ENCODE results near the gene ANO10.
"Not testable (repeated sequence)": the region's sequence is repeated elsewhere in the genome, so short reads cannot be mapped to it uniquely, and the experiment has no call there.

The ANO10 gene

DNA sequence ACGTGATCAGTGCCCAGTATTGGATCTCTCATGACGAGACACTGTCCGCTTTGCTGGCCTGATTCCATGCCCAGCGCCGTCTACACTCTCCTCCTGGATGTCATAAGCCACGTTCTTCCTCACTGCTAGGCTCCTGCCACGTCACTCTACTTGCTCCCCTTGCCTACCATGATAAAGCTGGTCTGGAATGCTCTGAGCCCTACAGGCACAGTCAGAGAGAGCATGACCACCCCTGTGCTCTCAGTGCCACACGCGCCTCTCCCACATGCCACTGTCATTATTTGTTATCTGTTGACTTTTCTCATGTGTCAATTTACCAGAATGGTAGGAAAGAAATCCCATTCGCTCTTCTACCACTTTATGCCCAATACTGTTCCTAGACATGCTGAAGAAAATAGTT lies 148.6 kb downstream of the ANO10 start:
- DNase-seq (ENCODE audit: low spot score), result no peak

DNA sequence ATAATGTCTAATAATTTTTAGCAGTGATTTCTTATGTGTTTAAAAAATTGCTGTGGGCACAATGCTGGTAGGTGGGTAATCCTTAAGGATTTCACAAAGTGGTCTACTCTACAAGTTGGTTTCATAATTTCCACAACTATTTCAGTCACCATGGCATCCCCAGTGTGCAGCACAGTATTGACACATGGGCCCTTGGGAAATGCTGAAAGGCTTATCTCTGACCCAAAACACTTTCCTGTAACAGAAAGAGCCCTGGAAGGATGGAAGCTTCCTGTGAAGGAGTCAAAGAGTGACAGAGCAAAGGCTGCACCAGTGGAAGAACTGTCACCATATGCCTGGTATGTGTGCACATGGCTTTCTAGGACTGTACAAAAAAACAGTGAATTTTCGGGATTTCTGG lies 153.7 kb downstream of the ANO10 start:
- DNase-seq (ENCODE audit: low spot score), result no peak

DNA sequence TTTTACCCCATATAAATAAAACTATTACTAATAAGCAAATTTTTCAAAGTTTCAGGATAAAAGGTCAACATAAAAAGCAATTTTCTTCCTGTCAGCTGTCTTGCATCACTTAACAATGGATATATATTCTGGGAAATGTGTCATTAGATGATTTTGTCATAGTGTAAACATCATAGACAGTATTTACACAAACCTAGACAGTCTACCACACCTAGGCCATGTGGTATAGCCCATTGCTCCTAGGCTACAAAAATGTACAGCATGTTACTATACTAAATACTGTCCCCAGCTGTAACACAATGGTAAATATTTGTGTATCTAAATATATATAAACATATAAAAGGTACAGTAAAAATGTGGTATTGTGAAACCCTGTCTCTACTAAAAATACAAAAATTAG lies 156.7 kb downstream of the ANO10 start:
- DNase-seq (ENCODE audit: low spot score), result no peak

- not testable (repeated sequence) for DNase-seq (ENCODE audit: low spot score)
Observed at GRCh38 chr3:43462566-43462965, 159.2 kb downstream of the ANO10 start.

DNA sequence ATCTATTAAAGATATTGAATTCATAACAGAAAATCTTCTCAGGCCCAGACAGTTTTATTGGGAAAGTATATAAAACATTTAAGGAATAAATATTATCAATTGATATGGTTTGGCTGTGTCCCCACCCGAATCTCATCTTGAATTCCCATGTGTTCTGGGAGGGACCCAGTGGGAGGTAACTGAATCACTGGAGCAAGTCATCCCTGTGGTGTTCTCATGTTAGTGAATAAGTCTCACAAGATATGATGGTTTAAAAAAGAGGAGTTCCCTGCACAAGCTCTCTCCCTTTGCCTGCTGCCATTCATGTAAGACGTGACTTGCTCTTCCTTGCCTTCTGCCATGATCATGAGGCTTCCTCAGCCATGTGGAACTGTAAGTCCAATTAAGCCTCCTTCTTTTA lies 160.5 kb downstream of the ANO10 start:
- DNase-seq (ENCODE audit: low spot score), result no peak

DNA sequence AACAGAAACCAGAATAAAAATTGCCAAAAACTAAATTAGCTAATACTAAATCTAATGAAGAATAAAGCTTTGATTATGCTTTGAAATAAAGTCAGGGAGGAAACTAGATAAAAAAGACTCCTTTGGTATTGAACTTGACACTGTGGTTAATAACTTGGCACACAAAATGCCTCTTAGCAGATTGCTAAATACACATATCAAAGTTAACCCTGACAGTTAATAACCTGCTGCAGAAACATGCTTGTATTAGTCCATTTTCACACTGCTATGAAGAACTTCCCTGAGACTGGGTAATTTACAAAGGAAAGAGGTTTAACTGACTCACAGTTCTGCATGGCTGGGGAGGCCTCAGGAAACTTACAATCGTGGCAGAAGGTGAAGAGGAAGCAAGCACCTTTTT lies 164.8 kb downstream of the ANO10 start:
- not testable (repeated sequence) for DNase-seq (ENCODE audit: low spot score)

DNA sequence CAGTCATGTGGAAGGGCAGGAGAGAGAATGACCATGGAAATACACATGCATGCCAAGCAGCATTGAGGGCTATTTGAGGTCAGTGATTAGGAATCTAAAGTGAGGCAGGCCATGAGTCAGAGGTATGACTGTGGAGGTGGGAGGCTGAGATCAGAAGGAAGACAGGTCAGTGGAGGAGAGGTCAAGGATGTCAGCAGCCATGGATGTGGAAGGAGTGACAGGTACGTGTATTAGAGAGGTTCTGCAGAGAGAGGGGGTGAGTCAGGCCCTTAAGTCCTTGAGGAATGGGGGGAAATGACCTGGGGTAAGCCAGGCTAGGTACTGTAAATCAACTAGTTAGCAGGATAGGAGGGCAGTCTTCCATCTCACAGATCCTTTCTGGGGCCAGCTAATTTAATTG lies 166.6 kb downstream of the ANO10 start:
- peak; percentile 11 for DNase-seq (ENCODE audit: low spot score)

DNA sequence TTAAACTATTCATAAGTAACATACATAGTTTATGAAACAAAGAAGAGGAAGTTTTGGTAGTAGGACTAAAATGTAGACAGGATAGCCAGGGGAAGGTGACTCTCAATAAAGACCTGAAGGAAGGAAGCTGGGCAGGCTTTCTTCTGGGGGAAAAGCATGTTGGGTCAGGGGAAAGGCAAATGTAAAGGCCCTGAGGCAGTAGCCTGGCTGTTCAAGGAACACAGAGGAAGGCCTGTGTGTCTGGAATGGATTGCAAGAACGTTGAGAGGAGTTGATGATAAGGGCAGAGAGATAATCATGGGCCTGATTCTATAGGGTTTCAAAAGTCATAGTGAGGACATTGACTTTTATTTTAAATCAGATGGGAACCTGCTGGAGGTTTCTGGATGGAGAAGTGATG lies 167.8 kb downstream of the ANO10 start:
- DNase-seq (ENCODE audit: low spot score), result no peak

DNA sequence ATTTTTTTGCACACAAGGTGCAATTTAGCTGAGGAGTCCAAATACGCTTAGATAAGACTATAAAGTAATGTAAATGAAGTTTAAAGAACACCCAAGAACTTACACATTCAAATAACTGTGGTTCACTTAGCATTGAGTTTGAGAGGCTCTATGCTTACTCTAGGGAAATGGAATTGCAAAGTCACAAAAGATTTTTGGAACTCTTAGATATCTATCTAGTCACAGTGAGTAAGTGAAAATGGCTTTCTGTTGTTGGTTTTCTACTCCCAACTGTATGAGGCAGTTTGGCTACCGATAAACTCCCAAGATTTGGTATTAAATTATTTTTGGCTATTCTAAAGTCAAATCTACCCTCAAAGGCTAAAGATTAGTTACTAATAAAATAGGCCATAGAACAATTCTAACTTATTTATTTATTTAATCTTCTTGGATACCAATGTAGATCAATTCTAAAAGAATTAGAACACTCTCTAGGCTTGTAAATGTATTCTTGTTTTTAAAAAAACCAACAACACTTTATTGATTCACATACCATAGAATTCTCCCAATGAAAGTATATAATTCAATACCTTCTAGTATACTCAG lies 170.0 kb downstream of the ANO10 start:
- no peak for DNase-seq (ENCODE audit: low spot score)

- DNase-seq (ENCODE audit: low spot score), result no peak
Observed at GRCh38 chr3:43448098-43448497, 173.7 kb downstream of the ANO10 start.

DNA sequence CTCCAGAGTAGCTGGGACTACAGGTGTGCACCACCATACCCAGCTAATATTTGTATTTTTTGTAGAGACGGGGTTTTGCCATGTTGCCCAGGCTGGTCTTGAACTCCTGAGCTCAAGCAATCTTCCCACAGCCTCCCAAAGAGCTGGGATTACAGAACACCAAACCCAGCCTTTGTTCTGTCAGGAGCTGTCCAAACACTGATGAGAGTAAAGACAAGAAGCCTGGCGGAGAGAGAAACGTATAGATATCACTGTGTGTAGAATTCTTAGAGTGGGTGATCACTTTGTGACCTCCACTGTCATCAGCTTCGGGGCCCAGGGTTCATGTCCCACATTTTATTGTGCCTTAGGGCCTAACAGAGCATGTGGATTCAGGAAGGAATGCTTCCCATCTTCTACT lies 176.0 kb downstream of the ANO10 start:
- no peak for DNase-seq (ENCODE audit: low spot score)

- DNase-seq (ENCODE audit: low spot score), result no peak
Observed at GRCh38 chr3:43442872-43443395, 178.9 kb downstream of the ANO10 start.

DNA sequence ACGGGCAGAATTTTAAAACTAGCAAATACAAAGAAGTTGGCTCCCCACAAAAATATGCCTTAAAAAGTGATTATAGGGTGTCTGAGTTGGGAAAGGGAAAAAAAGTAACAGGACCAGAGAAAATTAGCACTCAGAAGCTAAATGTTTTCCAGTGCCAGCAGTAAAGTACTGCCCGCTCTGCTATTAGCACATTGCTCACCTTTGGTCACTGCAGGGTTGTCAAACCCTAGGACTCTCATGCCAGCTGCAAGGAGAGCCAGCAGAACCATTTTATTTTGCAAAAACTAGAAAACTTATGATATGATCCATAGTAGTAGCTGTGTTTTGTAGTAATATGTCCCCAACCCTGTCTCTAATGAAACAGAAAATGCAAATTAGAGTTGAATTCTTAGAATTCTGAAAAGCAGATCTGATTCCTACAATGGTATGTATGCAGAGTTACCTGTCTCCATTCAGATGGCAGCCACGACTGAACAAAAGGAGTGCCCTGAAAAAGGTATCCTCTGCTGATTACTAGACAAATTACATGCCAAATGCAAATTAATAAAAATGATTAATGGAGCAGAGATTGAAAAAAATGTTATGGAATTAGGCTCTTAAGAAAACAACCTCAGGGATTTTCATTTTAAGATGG lies 185.2 kb downstream of the ANO10 start:
- DNase-seq (ENCODE audit: low spot score), result no peak

DNA sequence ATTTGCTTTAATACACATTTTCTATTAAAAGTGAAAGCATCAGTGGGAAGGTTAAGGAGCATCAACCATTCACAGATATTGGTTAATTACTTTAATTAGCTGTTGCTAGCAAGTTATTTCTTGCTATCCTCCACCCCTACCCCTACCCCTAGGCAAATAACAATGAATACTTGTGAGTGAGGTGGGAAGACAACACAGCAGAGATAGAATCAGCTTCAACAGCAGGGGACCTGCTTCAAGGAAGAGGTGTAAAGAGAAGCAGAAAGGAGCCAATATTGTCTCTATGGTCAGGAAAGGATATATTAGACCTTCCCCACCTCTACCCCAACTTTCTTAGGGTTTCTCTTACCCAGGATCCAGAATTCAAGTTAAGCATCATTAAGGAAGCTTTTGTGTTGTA lies 186.1 kb downstream of the ANO10 start:
- DNase-seq (ENCODE audit: low spot score), result no peak

- no peak for DNase-seq (ENCODE audit: low spot score)
Observed at GRCh38 chr3:43434431-43434830, 187.4 kb downstream of the ANO10 start.

DNA sequence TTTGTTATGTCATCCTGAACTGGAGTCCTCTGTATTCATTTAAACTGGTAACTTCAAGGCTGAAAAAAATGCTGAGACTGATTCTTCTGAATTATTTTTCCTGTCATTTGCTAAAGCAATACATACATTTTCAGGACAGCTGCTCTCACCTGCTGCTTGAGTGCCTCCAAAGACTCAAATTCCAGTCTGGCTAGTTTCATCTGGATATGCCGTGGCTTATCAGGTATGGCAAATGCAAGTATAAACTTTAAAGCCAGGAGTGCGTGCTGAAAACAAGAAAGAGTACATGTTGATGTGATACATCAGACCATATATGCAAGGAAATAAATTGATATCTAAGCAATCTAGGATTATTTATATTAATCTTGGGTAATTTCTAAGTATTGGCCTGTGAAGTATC lies 189.3 kb downstream of the ANO10 start:
- no peak for DNase-seq (ENCODE audit: low spot score)

- no peak for DNase-seq (ENCODE audit: low spot score)
Observed at GRCh38 chr3:43426388-43426787, 195.4 kb downstream of the ANO10 start.

DNA sequence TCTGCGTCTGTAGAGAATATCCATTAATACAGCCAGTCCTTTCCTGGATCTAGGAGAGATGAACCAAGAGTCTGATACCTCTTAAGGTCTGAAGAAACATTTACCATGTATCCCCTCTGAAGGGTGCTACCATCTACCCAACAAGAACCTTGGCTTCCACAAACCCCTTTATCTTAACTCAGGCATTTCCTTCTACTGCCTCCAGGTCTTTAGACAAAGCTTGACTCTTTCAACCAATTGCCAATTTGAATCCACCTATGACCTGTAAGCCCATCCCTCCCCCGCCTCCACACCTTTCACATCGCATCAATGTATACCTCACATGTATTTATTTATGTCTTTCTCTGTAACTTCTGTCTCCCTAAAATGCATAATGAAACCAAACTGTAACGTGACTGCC lies 196.0 kb downstream of the ANO10 start:
- no peak for DNase-seq (ENCODE audit: low spot score)

- no peak for DNase-seq (ENCODE audit: low spot score)
Observed at GRCh38 chr3:43423639-43424038, 198.2 kb downstream of the ANO10 start.

- no peak for DNase-seq (ENCODE audit: low spot score)
Observed at GRCh38 chr3:43423142-43423541, 198.7 kb downstream of the ANO10 start.

- no peak for DNase-seq (ENCODE audit: low spot score)
Observed at GRCh38 chr3:43418601-43419272, 203.1 kb downstream of the ANO10 start.

DNA sequence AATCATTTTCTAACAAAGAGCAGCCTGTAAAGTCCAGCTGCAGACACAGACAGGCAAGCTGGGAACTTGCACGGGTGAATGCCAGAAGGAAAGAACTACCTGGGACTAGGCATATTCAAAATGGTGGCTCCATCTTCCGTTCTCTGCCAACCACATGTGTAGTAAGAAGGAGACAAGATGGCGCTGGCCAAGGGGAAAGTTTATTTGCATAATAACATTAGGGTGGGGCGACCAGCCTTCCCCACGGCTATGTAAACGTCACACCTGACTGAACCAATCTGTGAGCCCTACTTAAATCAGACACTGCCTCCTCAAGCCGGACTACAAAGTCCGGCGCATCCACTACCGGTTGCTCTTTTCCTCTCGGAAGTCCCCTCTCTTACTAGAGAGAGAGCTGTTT lies 204.7 kb downstream of the ANO10 start:
- DNase-seq (ENCODE audit: low spot score), result no peak

DNA sequence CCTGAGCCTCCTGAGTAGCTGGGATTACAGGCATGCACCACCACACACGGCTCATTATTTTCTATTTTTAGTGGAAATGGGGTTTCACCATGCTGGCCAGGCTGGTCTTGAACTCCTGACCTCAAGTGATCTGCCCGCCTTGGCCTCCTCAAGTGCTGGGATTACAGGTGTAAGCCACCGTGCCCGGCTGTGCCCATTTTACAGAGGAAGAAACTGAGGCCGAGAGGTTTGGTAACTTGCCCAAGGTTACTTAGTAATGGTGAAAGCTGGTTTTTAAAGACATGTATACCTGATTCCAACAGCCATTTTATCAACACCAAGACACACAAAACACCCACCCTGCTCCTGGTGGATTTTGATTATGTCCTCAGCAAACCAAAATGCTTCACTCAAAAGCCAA lies 206.7 kb downstream of the ANO10 start:
- DNase-seq (ENCODE audit: low spot score), result no peak

Measured in iPS-NIHi11 (cell line).